NB4 (cell line): ENCODE data around the gene SLC2A4.

Source experiments
- DNase-seq: peaks from one replicate; pipeline ENCODE4 v3.0.0; 2010; ENCODE audit warnings: low read depth
- H3K4me3 ChIP-seq: one replicate; pipeline ENCODE4 v1.5.1; 2011; ENCODE audit warnings: mild to moderate bottlenecking, low read depth, low read length, moderate library complexity
- CTCF ChIP-seq: IDR thresholded peaks from one replicate; pipeline ENCODE4 v1.5.1; 2012; ENCODE audit warnings: low read depth, low read length
- MAX ChIP-seq: IDR thresholded peaks from 2 replicates; pipeline ENCODE4 v1.6.1; 2011; ENCODE audit warnings: low read depth, low read length
- MYC ChIP-seq: IDR thresholded peaks from 2 replicates; pipeline ENCODE4 v1.6.1; 2011; ENCODE audit warnings: low read depth, low read length
- POLR2A ChIP-seq: IDR thresholded peaks from 2 replicates; pipeline ENCODE4 v1.6.1; 2011; ENCODE audit warnings: mild to moderate bottlenecking; ENCODE audit not compliant: insufficient read length; ENCODE audit errors: extremely low read depth

Gene SLC2A4

GRCh38 chr17:7246779-7247178 lies 34.7 kb upstream of the SLC2A4 start:
- no peak overlapping the region for H3K4me3 ChIP-seq
- TF ChIP-seq POLR2A = no peak
- TF ChIP-seq MYC = no peak
- TF ChIP-seq MAX = no peak
- no peak for TF ChIP-seq CTCF
- no peak for DNase-seq

- peak overlapping the region; percentile 87 for H3K4me3 ChIP-seq
- DNase-seq = no peak
- TF ChIP-seq MAX (no peak), MYC (no peak), POLR2A (no peak), CTCF (no peak)
Observed at GRCh38 chr17:7248796-7249195, 32.7 kb upstream of the SLC2A4 start.

- H3K4me3 ChIP-seq = peak overlapping the region; percentile 87
Observed at GRCh38 chr17:7249214-7249613, 32.3 kb upstream of the SLC2A4 start.

GRCh38 chr17:7249830-7250229 lies 31.7 kb upstream of the SLC2A4 start:
- peak; percentile 72 for DNase-seq
- TF ChIP-seq CTCF (no peak), POLR2A (no peak), MAX (no peak), MYC (no peak)
- peak overlapping the region; percentile 87 for H3K4me3 ChIP-seq

More at GRCh38 chr17:7249214-7249613, 32.3 kb upstream of the SLC2A4 start:
- no peak for DNase-seq
- TF ChIP-seq MAX (no peak), POLR2A (no peak), MYC (no peak), CTCF (no peak)

GRCh38 chr17:7250695-7251627 lies 30.6 kb upstream of the SLC2A4 start:
- DNase-seq = peak; percentile 26
- no peak for TF ChIP-seq MYC
- no peak for TF ChIP-seq MAX
- TF ChIP-seq POLR2A = no peak
- TF ChIP-seq CTCF = no peak

GRCh38 chr17:7251661-7252175 lies 29.8 kb upstream of the SLC2A4 start, which contains the start of gene CTDNEP1:
Gene CTDNEP1 (minus strand): TSS chr17:7251734. CDS start chr17:7251296, 438 bp downstream.
- peak within 1 kb of the TSS; percentile 93 for H3K4me3 ChIP-seq
- DNase-seq = peak; percentile 96
- no peak for TF ChIP-seq POLR2A
- peak; percentile 61; the same call in 1 of the 2 replicates for TF ChIP-seq MYC
- TF ChIP-seq MAX = peak; percentile 55
- no peak for TF ChIP-seq CTCF

More at GRCh38 chr17:7250695-7251627, 30.6 kb upstream of the SLC2A4 start:
- H3K4me3 ChIP-seq = peak overlapping the region; percentile 87
